Erythroblast (primary cell): ENCODE measurements around the gene KCNH1.

Experiments
- DNase-seq, 2 experiments: peaks; one replicate each; lab custom pipeline; 2025; lab: John Stamatoyannopoulos, UW
- GATA1 ChIP-seq: IDR thresholded peaks from 2 replicates; pipeline ENCODE4 v1.6.1; 2011; ENCODE audit warnings: low read depth, mild to moderate bottlenecking, control low read depth, low read length, moderate library complexity
- POLR2A ChIP-seq: IDR thresholded peaks from 2 replicates; pipeline ENCODE4 v1.6.1; 2011; ENCODE audit warnings: mild to moderate bottlenecking, low read length

KCNH1 gene

GRCh38 chr1:210822932-210823331 lies 311.0 kb downstream of the KCNH1 start:
- DNase-seq = no peak
- TF ChIP-seq POLR2A (no peak), GATA1 (no peak)

GRCh38 chr1:210822241-210822640 lies 311.7 kb downstream of the KCNH1 start:
- TF ChIP-seq GATA1 = no peak
- TF ChIP-seq POLR2A = no peak
- DNase-seq = no peak

- no peak for DNase-seq
- TF ChIP-seq GATA1 (no peak), POLR2A (no peak)
Observed at GRCh38 chr1:210821615-210822014, 312.3 kb downstream of the KCNH1 start.

GRCh38 chr1:210819266-210819665 lies 314.7 kb downstream of the KCNH1 start:
- DNase-seq = no peak
- no peak for TF ChIP-seq POLR2A
- TF ChIP-seq GATA1 = no peak

GRCh38 chr1:210817385-210818275 lies 316.3 kb downstream of the KCNH1 start:
- TF ChIP-seq GATA1 (no peak), POLR2A (no peak)

GRCh38 chr1:210815641-210816550 lies 318.1 kb downstream of the KCNH1 start:
- DNase-seq = no peak
- TF ChIP-seq GATA1 = no peak
- TF ChIP-seq POLR2A = no peak

More at GRCh38 chr1:210817385-210818275, 316.3 kb downstream of the KCNH1 start:
- DNase-seq = no peak

- DNase-seq = no peak
- TF ChIP-seq GATA1 (no peak), POLR2A (no peak)
Observed at GRCh38 chr1:210814382-210815123, 319.4 kb downstream of the KCNH1 start.

GRCh38 chr1:210801501-210801900 lies 332.4 kb downstream of the KCNH1 start:
- no peak for DNase-seq
- TF ChIP-seq GATA1 (no peak), POLR2A (no peak)

GRCh38 chr1:210800756-210801155 lies 333.2 kb downstream of the KCNH1 start:
- TF ChIP-seq GATA1 = no peak
- TF ChIP-seq POLR2A = no peak
- DNase-seq = no peak

- TF ChIP-seq GATA1 (no peak), POLR2A (no peak)
- no peak for DNase-seq
Observed at GRCh38 chr1:210800301-210800700, 333.6 kb downstream of the KCNH1 start.

- TF ChIP-seq POLR2A (no peak), GATA1 (no peak)
- no peak for DNase-seq
Observed at GRCh38 chr1:210797422-210797821, 336.5 kb downstream of the KCNH1 start.

GRCh38 chr1:210796421-210796820 lies 337.5 kb downstream of the KCNH1 start:
- TF ChIP-seq GATA1 (no peak), POLR2A (no peak)
- no peak for DNase-seq

- DNase-seq = no peak
- TF ChIP-seq GATA1 (no peak), POLR2A (no peak)
Observed at GRCh38 chr1:210794445-210794844, 339.5 kb downstream of the KCNH1 start.
